ENCODE results near the gene CATSPERZ.
"Not testable (repeated sequence)": the region's sequence is repeated elsewhere in the genome, so short reads cannot be mapped to it uniquely, and the experiment has no call there.

CATSPERZ gene

DNA sequence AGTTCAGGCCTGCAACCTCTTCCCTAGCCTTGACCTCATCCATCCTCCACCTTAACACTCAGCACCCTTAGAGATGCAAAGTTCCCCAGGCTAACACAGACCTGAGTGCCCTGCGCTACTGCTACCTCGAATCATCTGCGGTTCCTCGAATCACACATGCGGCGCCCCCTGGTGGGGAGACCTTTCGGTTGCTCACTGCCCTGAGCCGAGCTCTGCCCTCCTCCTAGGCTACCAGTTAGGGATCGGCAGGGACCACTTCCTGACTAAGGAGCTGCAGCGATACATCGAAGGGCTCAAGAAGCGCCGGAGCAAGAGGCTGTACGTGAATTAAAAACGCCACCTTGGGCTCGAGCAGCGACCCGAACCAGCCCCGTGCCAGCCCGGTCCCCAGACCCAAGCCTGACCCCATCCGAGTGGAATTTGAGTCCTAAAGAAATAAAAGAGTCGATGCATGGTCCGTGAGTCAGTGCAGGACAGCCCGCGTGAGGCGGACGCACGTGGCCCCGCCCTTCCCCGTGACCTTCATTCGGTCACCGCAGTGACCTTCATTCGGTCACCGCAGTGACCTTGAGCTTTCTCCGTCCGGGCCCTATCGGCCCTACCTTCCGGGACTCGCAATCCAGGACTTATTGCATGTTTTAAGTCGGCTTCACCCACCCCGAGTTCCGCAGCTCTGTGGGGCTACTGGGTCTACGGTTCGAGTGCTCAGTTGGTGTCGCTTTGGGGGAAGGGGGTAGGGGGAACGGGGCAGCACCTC lies 4.3 kb downstream of the CATSPERZ start:
- DNase-seq (ENCODE audit: low read depth): peak; percentile 89

DNA sequence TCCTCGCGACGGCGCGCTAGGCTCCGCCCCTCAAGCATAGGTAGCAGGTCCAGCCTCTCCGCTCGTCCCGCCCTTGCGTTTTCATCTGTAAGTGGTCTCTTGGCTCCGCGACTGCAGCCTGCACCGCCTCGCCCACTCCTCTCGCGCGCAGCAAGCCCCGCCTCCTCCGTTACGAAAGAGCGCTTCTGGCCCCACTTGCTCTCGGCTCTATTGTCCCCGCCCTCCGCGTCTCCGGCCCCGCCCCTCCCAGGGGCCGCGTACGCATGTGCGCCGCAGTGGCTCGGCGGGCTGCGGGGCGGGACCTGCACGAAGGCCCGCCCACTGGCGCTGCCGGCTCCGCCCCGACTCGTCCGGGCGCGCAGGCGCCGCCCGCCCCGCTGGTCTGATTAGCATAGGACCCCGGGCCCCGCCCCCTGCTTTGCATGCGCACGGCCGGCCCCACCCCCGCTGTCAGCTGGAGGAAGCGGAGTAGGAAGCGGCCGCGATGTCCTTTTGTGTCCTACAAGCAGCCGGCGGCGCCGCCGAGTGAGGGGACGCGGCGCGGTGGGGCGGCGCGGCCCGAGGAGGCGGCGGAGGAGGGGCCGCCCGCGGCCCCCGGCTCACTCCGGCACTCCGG lies 5.0 kb downstream of the CATSPERZ start, which contains the start of gene ESRRA:
TSS of gene ESRRA (plus strand) at position 450 of the 616 bp plus-strand sequence. CDS start 1,656 bp downstream, outside the sequence.
- peak; percentile 99 for DNase-seq (ENCODE audit: low read depth)

DNA sequence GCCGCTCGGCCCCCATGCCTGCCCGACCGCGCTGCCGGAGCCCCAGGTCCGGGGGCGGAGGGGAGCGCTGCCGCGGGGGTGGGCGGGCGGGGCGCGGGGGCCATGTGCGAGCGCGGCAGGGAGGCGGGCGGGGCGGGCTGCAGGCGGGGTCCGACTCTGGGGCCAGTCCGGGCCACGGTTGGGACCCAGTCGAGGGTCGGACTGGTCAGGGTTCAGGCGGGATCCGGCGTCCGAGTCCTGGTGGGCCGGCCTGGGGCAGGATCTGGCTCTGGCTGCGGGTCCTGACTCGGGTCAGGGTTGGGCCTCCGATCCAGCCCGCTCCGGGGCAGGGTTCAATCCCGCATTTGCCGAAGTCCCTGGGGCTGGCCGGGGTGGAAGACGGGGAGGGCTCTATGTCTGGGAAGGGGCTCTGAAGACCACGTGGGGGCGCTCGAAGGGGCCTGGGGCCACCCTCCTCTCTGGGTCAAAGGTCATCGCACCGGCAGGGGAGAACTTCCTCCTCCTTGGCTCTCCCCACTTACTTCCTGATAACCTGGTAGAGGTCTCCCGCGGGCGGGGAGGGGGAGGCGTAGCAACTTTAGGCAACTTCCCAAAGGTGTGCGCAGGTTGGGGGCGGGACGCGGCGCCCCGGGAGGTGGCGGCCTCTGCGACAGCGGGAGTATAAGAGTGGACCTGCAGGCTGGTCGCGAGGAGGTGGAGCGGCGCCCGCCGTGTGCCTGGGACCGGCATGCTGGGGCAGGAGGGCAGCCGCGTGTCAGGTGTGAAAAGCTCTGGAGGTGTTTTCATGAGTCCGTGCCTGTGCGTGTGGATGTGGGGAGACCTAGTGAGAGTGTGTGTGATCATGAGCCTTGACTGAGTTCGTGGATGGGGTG lies 5.8 kb downstream of the CATSPERZ start:
- DNase-seq (ENCODE audit: low read depth): peak; percentile 51

DNA sequence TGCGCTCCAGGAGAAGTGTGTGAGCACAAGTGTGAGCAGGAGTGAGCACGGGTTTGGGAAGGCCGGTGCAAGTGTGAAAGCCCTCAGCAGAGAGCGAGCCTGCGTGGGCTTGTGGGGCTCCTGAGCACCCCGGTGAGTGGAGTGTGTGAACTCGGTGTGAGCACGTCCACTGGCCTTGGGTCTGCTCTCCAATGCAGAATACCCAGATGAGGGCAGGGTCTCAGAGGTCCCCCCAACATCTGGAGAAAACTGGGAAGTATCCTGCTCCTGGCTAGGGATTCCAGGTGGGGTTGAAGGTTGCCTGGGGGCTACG lies 6.4 kb downstream of the CATSPERZ start:
- DNase-seq (ENCODE audit: low read depth): no peak

DNA sequence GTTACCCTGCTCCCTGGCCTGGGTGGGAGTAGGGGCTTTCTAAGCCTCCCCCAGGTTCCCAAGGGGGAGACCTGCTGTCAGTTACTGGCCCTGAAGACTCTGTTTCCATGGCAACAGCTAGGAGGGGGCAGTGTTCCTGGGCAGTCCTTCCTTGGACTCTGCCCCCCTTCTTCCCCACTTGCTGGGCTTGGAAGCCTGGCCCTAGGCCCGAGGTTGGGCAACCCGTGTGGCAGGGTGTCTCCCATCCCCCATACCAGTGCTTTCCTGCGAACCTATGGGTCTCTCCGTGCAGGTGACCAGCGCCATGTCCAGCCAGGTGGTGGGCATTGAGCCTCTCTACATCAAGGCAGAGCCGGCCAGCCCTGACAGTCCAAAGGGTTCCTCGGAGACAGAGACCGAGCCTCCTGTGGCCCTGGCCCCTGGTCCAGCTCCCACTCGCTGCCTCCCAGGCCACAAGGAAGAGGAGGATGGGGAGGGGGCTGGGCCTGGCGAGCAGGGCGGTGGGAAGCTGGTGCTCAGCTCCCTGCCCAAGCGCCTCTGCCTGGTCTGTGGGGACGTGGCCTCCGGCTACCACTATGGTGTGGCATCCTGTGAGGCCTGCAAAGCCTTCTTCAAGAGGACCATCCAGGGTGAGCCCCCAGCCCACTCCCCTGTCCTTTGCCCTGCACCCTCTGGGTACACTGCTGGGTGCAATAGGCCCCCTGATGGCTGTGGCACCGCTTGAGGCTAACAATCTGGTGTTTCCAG lies 6.9 kb downstream of the CATSPERZ start:
- no peak for DNase-seq (ENCODE audit: low read depth)

DNA sequence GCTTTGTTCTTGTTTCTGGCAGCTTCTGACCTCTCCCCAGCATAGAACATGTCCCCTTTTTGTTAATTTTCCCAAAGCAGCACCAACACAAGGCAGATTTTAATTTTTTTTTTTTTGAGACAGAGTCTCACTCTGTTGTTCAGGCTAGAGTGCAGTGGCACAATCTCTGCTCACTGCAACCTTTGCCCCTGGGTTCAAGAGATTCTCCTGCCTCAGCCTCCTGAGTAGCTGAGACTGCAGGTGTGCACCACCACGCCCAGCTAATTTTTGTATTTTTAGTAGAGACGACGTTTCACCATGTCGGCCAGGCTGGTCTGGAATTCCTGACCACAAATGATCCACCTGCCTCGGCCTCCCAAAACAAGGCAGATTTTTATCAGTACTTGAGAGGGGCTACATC lies 7.6 kb downstream of the CATSPERZ start:
- DNase-seq (ENCODE audit: low read depth): not testable (repeated sequence)

DNA sequence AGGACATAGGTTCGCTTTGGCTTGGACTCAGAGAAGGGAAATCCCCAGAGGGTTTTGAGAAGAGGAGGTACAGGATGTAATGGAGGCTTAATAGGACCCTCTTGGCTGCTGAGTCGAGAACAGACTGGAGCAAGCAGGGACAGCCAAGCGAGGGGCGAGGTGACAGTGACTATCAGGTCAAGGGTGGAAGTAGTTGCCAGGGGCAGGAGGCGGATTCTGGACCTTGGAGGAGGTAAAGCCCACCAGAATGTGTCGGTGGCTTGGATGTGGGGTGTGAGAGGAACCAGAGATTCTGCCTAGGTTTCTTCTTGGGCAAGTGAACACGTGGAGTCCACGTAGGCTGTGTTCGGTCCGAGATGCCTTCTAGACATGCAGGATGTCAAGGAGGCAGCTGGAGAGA lies 12.8 kb downstream of the CATSPERZ start:
- no peak for DNase-seq (ENCODE audit: low read depth)

DNA sequence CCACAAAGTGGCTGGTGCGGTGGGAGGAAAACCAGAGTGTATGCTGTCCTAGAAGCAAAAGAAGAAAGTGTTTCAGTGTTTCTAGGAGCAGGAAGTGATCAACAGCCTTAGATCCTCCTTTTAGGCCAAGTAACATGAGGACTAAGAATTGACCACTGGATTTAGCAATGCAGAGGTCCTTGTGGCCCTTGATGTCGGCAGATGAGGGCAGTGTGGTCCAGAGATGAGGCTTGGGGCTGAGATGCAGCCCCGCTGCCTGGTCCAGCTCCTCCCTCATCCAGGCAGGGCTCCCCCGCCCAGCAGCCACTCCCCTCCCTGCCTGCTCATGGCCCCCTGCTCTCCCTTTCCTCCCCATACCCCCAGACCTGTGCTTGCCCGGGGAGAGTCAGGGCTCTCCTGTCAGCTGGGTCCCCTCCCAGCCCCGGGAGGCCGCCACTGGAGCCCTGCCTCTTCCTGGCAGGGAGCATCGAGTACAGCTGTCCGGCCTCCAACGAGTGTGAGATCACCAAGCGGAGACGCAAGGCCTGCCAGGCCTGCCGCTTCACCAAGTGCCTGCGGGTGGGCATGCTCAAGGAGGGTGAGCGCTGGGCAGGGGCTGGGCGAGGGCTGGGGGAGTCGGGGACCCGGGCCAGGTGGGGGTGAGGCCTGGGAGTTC lies 13.5 kb downstream of the CATSPERZ start:
- DNase-seq (ENCODE audit: low read depth): no peak

DNA sequence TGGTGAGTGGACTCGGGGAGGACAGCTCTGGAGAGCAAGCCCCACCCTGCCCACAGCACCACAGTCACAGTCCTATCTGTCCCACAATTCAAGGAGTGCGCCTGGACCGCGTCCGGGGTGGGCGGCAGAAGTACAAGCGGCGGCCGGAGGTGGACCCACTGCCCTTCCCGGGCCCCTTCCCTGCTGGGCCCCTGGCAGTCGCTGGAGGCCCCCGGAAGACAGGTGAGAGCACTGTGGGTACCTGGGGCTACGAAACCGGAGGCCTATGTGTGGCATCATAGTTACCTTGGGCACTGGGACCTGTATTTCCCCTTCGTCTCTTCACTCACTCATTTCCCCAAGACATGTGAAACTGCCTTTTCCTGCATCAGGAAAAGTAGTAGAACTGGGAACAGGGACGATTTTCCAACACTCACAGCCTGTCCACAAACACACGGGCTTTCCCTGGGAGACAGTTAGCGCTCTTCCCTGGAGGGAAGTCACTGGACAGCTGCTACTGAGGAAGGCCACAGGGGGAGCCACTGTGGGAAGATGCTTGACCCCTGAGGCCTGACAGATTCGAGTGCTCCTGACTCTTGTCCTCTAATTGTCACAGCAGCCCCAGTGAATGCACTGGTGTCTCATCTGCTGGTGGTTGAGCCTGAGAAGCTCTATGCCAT lies 14.1 kb downstream of the CATSPERZ start:
- no peak for DNase-seq (ENCODE audit: low read depth)

DNA sequence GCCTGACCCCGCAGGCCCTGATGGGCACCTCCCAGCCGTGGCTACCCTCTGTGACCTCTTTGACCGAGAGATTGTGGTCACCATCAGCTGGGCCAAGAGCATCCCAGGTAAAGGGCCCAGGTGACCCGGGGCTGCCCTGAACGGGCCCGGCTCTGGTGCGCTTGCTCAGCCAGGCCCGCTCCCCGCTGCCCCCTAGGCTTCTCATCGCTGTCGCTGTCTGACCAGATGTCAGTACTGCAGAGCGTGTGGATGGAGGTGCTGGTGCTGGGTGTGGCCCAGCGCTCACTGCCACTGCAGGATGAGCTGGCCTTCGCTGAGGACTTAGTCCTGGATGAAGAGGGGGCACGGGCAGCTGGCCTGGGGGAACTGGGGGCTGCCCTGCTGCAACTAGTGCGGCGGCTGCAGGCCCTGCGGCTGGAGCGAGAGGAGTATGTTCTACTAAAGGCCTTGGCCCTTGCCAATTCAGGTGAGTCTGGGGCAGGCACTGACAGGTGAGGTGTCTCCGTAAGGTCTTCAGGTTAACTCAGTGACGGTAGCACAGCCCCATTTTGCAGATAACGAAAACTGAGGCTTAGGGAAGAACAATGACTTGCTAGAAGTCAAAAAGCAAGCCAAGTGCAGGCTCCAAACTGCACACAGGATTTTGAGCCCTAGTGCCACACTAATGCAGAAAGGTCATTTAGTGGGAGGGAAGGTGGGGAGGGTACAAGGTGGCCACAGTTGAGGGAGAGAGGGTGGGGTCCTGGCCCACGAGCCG lies 14.8 kb downstream of the CATSPERZ start:
- no peak for DNase-seq (ENCODE audit: low read depth)

DNA sequence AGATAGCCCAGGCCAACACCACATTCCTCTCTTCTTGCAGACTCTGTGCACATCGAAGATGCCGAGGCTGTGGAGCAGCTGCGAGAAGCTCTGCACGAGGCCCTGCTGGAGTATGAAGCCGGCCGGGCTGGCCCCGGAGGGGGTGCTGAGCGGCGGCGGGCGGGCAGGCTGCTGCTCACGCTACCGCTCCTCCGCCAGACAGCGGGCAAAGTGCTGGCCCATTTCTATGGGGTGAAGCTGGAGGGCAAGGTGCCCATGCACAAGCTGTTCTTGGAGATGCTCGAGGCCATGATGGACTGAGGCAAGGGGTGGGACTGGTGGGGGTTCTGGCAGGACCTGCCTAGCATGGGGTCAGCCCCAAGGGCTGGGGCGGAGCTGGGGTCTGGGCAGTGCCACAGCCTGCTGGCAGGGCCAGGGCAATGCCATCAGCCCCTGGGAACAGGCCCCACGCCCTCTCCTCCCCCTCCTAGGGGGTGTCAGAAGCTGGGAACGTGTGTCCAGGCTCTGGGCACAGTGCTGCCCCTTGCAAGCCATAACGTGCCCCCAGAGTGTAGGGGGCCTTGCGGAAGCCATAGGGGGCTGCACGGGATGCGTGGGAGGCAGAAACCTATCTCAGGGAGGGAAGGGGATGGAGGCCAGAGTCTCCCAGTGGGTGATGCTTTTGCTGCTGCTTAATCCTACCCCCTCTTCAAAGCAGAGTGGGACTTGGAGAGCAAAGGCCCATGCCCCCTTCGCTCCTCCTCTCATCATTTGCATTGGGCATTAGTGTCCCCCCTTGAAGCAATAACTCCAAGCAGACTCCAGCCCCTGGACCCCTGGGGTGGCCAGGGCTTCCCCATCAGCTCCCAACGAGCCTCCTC lies 15.7 kb downstream of the CATSPERZ start:
- DNase-seq (ENCODE audit: low read depth): not testable (repeated sequence)

DNA sequence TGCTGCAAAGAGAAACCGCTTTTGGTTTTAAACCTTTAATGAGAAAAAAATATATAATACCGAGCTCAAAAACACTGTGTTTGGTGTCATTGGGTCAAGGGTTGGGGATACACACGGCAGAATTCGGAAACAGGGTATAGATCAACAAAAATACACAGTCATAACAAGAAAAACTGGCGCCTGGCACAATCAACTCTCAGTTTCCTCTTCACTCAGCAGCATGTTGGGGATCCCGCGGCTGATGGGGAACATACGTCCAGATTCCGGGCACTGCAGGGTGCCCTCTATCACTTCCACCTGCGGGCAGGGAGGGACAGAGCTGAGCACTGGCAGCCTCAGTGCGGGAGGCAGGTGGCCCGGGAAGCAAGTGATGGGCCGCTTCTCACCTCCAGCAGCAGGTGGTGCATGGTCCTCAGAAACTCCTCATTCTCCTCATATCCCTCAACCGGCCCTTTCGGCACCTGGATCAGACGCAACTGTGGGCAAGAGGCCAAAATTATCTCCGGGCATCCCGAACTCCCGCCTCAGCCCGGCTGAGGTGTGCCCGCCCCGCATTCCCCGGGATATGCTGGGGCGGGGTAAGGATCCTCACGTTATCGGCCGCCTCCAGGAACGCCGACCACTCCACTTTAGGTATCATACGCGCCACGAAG lies 16.6 kb downstream of the CATSPERZ start:
- peak; percentile 43 for DNase-seq (ENCODE audit: low read depth)

DNA sequence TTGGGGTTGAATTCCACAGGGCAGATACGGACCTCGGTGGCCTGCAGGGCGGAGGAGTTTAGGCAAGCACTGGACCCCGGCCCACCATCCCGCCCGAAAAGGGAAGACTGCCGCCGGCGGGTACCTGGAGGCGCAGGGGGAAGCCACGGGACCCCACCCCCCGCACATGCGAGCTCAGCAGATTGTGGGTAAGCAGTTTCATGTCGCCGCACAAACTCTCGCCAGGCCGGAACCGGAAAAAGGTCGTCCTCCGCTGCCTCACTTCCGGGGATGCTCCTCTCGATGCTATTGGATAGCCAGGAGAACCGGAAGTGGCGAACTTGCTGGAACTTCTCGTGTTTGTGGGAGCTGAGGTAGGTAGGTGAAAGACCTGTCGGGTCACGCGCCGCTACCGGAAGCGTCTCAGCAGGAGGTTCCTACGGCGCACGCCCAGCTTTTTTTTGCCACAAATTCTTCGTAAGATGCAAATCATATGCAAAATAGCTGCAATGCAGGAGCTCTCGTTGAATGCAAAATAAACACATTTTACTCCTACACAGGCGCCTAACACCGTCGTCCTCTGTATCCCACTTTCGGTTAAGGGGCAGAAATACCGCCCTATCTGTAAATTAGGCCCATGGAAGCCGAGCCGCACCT lies 17.3 kb downstream of the CATSPERZ start, which contains the start of gene TRMT112:
TSS of gene TRMT112 (minus strand) at position 235 of the 636 bp plus-strand sequence. CDS start at position 202, 33 bp downstream.
- DNase-seq (ENCODE audit: low read depth): peak; percentile 96

DNA sequence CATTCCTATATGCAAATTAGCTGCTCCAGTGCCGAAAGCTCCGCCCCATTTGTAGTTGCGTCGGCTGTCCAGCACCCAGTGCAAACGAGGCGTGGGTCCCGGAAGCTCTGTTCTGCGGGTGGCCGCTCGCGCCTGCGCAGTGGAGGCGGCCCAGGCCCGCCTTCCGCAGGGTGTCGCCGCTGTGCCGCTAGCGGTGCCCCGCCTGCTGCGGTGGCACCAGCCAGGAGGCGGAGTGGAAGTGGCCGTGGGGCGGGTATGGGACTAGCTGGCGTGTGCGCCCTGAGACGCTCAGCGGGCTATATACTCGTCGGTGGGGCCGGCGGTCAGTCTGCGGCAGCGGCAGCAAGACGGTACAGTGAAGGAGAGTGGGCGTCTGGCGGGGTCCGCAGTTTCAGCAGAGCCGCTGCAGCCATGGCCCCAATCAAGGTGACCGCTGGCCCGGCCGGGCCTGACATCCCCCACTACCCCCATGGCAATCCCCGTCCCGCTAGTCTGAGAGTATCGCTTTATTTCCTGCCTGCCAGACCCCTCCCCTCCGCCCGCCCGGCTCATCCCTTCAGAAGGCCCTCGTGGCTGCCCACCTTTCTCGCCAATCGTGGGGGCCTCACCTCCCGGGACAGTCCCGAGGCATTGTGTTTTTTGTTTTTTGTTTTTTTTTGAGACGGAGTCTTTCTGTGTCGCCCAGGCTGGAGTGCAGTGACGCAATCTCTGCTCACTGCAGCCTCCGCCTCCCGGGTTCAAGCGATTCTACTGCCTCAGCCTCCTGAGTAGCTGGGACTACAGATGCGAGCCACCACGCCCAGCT lies 18.0 kb downstream of the CATSPERZ start, which contains the start of gene PRDX5:
TSS of gene PRDX5 (plus strand) at position 161 of the 805 bp plus-strand sequence. CDS start at position 256, 95 bp downstream.
- DNase-seq (ENCODE audit: low read depth): peak; percentile 91

DNA sequence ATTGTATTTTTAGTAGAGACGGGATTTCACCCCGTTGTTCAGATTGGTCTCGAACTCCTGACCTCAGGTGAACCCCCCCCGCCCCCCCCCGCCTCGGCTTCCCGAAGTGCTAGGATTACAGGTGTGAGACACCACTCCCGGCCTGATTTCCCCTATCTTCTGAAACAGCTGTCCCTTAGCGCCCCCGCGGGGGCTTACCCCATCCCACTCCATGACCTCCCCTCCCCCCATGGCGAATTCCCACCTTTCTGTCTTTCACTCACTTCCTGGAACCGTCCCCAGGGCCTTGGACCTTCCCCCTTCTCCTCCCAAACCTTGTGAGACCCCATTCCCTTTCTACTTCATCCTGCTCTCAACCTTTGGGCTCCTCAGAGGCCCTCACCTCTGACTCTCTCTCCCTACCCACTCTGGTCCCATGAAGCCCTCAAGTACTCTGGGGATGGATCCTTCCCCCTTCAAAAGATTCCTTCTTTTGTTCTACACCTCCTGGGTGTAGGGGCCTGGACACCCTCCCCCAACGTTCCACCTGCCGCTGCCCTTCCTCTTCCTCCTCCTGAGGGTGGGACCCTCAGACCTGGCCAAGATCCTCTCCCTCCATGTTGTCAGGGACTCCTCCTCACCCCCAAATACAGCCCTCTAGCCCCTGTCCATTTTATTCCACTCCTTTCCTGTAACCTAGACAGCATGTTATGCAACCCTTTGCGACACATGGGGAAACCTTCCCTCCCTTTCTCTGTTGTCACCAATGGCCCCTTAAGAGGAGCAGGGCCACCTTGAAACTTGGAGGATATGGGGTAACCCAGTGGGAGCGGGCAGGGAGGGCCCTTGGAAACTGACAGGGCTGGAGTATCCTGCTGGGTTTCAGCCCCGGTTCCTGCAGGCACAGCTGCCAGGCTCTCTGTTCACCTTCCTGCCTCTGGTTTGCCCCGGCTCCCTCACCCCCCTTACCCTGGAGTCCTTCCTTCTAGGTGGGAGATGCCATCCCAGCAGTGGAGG lies 18.9 kb downstream of the CATSPERZ start:
- no peak for DNase-seq (ENCODE audit: low read depth)

DNA sequence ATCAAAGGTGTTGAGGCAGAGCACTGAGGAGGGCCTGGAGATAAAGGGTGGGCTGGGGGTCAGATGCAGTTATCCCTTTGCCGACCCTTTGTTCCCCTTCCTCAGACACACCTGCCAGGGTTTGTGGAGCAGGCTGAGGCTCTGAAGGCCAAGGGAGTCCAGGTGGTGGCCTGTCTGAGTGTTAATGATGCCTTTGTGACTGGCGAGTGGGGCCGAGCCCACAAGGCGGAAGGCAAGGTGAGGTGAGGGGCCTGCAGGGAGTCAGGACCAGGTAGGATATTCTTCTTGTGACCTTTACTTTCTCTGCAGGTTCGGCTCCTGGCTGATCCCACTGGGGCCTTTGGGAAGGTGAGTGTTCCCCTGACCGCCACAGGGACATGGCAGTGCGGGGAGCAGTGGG lies 20.4 kb downstream of the CATSPERZ start:
- DNase-seq (ENCODE audit: low read depth): no peak

All from T follicular helper cell (primary cell).